HG03135 (cell line): ENCODE measurements around the gene EML4.
A peak's percentile ranks its signal among the peaks of the same experiment; 100 is the strongest.
"Not testable (repeated sequence)": the region's sequence is repeated elsewhere in the genome, so short reads cannot be mapped to it uniquely, and the experiment has no call there.

Experiments
- ATAC-seq: cut with Tn5 transposase; IDR thresholded peaks from one replicate; pipeline ENCODE4 v1.9.1; 2021; ENCODE audit warnings: mild to moderate bottlenecking, moderate library complexity; ENCODE audit not compliant: unreplicated experiment

EML4 gene

DNA sequence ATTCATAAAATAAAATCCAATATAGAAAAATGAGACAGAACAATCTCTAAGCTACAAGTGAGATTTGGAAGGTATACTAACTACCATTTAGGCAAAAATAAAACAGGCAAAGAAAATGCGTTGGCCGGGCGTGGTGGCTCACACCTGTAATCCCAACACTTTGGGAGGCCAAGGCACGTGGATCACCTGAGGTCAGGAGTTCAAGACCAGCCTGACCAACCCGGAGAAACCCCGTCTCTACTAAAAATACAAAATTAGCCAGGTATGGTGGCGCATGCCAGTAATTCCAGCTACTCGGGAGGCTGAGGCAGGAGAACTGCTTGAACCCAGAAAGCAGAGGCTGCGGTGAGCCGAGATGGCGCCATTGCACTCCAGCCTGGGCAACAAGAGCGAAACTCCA, 178.4 kb downstream of the EML4 start:
- ATAC-seq = not testable (repeated sequence)

GRCh38 chr2:42348113-42348805, 179.1 kb downstream of the EML4 start:
- ATAC-seq = no peak

DNA sequence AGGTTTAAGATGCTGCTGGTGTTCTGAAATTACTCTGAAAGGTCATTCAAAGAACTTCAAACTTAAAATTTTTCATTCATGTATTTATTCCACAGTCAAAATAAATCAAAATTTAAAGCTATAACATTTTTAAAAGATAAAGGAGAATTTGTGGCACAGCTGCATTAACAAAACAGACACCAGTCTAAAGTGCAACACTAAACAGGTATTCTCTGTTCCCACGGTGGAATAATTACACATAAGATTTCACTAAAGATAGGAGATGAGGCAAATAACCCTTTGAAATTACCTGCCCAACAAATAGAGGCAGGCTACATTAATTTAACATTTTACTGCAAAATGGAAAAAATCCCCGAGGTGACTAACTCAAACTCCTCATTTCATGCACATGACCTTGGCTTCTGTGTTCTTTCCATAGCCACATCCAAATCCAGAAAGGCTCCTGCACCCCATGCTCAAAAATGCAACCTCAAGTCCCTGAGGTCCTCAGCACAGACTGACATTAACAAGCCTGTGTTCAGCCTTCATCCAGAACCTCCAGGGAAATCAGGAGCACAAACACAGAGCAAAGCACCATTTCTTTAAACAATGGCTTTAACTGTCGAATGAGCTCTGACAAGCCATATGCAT, 181.4 kb downstream of the EML4 start:
- no peak for ATAC-seq

- ATAC-seq = no peak
Observed at GRCh38 chr2:42351864-42352263, 182.7 kb downstream of the EML4 start.

DNA sequence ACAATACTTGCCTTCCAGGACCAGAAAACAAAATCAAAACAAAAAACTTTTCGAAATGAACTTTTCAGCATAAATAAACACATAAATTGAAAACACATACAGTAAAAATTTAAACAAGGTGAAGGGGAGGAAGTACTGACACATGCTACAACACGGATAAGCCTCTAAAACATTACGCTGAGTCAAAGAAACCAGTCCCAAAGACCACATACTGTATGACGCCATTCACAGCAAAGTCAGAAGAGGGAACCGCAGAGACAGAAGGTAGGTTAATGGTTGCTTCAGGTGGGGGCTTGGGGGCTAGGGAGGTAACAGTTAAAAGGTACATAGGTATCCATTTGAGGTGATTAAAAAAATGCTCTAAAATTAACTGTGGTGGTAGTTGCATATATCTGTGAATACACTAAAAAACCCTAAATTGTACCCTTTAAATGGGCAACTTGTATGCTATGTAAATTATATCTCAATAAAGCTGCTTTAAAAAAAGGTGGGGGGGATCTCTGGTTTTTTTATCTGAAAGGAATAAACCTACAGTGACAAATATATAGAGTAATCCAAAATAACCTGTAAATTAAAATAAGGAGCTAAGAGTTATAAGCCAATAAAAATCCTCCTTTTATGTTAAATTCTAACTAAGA, 184.8 kb downstream of the EML4 start:
- ATAC-seq = no peak

- ATAC-seq = no peak
Observed at GRCh38 chr2:42359304-42359964, 190.3 kb downstream of the EML4 start.

- ATAC-seq = no peak
Observed at GRCh38 chr2:42359965-42360483, 190.9 kb downstream of the EML4 start.

DNA sequence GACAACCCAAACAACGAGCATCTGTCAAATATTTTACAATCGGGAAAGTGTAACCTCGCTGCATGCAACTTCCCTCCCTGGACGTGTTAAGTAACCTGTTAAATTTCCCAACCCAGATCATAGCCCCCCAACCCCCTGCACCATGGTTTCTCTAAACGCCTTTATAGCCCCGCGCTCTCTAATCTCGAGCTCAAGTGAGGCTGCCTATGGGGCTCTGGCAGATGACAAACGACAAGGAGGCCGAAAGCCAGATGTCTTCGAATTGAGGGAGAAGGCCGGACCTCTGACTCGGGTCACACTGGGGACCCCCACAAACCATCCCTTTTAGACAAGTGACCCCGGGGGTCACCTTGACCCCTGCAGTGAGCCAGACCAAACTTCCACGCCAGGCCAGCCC, 191.3 kb downstream of the EML4 start:
- ATAC-seq = no peak

GRCh38 chr2:42360890-42361727, 192.0 kb downstream of the EML4 start, which contains the start of gene COX7A2L:
COX7A2L (minus strand) TSS chr2:42361217; CDS start chr2:42361161, 56 bp downstream.
- ATAC-seq = peak; percentile 92

GRCh38 chr2:42361728-42362283, 192.7 kb downstream of the EML4 start:
- ATAC-seq = no peak

DNA sequence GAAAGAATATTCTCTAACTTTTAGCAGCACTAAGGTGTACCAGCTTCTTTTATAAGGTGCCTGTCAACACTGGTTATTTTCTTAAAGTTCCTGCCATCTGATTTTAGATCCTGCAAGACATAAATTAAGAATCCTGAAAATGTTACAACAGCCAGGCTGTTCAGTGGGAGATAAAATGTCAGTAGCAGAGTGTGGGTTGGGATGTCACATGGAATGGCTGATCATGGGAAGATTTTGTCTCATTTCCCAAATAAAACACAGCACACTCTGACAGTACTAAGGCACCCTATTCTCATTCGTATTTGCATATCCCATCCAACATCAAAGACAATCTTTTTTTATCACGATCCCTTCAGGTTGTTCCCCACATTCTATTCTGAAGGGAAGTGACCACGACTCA, 194.3 kb downstream of the EML4 start:
- ATAC-seq = no peak

GRCh38 chr2:42364658-42365057, 195.5 kb downstream of the EML4 start:
- no peak for ATAC-seq

DNA sequence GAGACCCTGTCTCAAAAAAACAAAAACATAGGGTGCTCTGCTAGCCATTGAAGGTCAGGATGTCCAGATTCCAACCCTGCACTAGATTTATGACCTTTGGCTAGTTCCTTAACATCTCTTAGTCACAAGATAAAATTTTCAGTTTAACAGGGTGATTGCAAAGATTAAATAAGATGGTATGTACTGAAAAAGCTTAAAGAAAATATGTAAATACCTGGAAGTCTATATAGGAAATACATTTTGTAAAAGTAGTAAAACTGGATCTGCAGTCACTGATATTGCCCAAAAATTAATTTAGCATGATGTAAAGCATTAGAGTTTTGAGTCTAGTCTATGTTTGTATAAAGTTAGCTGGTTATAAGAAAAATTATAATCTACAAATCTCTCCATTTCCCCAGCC, 197.3 kb downstream of the EML4 start:
- no peak for ATAC-seq

- ATAC-seq = no peak
Observed at GRCh38 chr2:42367835-42368234, 198.7 kb downstream of the EML4 start.

GRCh38 chr2:42368817-42369531, 199.8 kb downstream of the EML4 start:
- no peak for ATAC-seq

GRCh38 chr2:42369532-42370229, 200.5 kb downstream of the EML4 start:
- no peak for ATAC-seq

DNA sequence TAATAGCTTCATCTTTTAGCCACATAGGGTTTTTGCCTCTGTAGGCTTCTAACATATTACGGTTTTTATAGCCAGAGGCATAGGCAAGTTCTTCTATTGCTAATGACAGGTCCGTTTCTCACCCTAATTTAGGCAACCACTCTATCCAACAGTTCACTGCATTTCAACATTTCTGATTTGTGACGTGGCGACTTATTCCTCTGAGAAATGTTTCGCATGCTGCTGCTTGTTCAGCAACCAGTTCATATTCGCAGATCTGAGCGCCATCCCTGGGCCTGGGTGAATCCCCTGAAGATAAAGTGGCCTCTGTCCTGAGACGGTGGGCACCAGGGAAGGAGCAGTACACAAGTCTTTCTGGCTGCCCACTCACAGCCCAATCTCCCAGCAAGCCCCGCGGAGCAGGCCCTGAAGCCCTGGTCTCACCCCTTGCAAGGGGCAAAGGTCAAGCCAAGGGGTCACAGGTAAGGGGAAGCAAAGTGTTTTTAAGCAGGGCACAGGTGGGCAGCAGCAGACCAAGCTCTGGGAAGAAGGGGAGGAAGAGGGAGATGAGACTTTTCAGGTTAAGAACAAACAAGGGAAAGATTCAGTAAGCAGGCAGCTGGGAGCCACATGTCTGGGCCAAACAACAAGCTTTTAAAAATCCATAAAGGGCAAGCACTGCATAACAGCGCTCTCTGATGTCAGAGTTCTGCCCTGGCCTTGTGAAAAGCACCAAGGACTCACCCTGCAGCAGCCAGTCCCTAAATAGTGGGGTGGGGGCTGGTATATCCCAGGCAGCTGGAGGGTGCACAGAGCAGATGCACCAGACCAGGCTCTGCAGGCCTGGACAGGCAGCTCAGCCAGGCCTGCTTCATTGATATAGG, 202.7 kb downstream of the EML4 start:
- no peak for ATAC-seq
